ENCODE measurements around the gene AKT1S1. TPM values are rescaled to one million over a fixed set of nuclear protein-coding genes. Genes with fewer than 3 reads are reported as not detected.

The AKT1S1 gene
- total and polyA plus RNA-seq, 2 experiments from 2014 or later, result 15.6 to 74.5 TPM

DNA sequence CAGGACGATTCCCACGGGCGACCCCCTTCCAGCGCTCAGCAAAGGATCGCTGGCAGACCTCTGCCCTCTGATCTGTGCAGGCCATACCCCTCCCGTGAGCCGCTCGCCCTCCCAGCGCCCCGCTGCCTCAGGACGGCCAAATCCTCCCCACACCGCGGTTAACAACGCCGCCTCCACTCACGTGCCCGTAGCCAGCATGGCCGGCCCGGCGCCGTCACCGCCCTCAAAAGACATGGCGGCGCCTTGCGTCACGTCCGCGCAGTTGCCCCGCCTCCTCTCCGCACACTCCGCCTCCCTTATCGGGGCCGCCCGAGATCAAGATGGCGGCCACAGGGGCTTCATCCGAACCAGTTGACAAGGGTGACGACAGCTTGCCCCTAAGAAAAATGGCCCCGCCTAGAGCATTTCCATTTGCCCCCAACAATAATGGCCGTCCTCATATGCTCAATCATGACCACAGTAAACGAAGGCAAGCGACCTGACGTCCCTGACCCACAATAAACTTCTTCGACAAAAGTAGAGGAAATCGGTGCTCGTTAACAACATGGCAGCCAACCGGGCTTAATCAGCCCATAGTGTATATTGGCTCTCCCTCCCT lies 634 bp downstream of the AKT1S1 start:
- peak overlapping the region; percentile 57 for H2AFZ ChIP-seq
- under 1% methylated on average over 39 of the region's 46 CpGs for WGBS (ENCODE audit: low lambda C conversion rate, missing lambda C conversion rate)
- peak; percentile 99 for DNase-seq (ENCODE audit: low spot score)

DNA sequence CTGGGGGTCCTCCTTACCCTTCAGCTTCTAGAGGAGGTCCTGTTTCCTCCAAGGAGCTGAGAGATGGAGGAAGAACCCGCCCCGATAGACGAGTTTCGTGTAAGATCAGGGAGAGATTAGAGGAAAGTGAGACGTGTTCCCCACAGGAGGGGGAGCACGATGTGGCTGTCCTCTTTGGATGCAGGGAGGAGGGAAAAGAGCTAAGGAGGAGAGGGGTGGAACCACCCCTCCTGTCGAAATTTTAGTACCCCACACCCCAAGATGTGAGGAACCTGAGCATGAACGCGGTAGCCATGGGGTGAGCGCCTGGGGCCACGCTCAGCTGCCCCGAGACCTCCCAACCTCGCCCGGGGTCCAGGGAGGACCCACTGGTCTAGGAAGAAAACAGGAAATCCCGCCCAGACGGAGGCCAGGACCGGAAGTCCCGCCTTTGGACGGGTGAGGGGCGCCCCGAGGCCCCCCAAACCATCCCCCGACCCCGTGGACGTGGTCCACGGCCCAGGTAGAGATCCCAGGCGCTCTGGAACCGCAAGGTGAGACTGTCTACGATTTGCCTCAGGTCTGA lies 1.2 kb downstream of the AKT1S1 start:
- 2% methylated on average over 25 of the region's 28 CpGs for WGBS (ENCODE audit: low lambda C conversion rate, missing lambda C conversion rate)

More for the DNA sequence above, 634 bp downstream of the AKT1S1 start:
- H3K27ac ChIP-seq, result peak overlapping the region; percentile 96
- H3K36me3 ChIP-seq (replicated peaks; ENCODE audit: insufficient read depth, low read depth), result no peaks in the 10 kb centered on the region
- H4K20me1 ChIP-seq (ENCODE audit: insufficient read depth, poor library complexity, severe bottlenecking), result no peaks in the 10 kb centered on the region
- peaks cover 10% of the 10 kb centered on the region for H3K4me1 ChIP-seq (ENCODE audit: insufficient read depth)
- no peaks in the 10 kb centered on the region for H3K27me3 ChIP-seq
- peaks cover 41% of the 10 kb centered on the region for H3K79me2 ChIP-seq
- no peak for TF ChIP-seq CTCF (IDR thresholded peaks at IDR 0.05; ENCODE audit: poor library complexity)
- no peaks in the 10 kb centered on the region for H3K9me3 ChIP-seq (ENCODE audit: low read depth)
- H3K9me2 ChIP-seq (replicated peaks; ENCODE audit: insufficient read depth), result no peaks in the 10 kb centered on the region
- H3K4me3 ChIP-seq, result peak overlapping the region; percentile 69
- peak overlapping the region; percentile 90 for H3K4me2 ChIP-seq

GRCh38 chr19:49875177-49875576 lies 2.0 kb downstream of the AKT1S1 start:
- Histone ChIP-seq H3K4me3 (peak overlapping the region; percentile 69), H3K9me3 (ENCODE audit: low read depth) (no peaks in the 10 kb centered on the region), H3K4me1 (ENCODE audit: insufficient read depth) (peaks cover 13% of the 10 kb centered on the region), H3K9me2 (replicated peaks; ENCODE audit: insufficient read depth) (no peaks in the 10 kb centered on the region), H3K36me3 (replicated peaks; ENCODE audit: insufficient read depth, low read depth) (no peaks in the 10 kb centered on the region), H4K20me1 (ENCODE audit: insufficient read depth, poor library complexity, severe bottlenecking) (no peaks in the 10 kb centered on the region), H3K4me2 (peak overlapping the region; percentile 90), H3K27ac (peak overlapping the region; percentile 96), H2AFZ (no peak overlapping the region), H3K27me3 (no peaks in the 10 kb centered on the region), H3K79me2 (peaks cover 47% of the 10 kb centered on the region)
- TF ChIP-seq EZH2 (IDR thresholded peaks at IDR 0.05; ENCODE audit: borderline replicate concordance) (no peak), CTCF (IDR thresholded peaks at IDR 0.05; ENCODE audit: poor library complexity) (no peak), EZH2phosphoT487 (IDR thresholded peaks at IDR 0.05; ENCODE audit: low read depth, severe bottlenecking, unreplicated experiment) (no peak)
- no peak for DNase-seq (ENCODE audit: low spot score)
- 87% methylated on average over 4 of the region's 4 CpGs for WGBS (ENCODE audit: low lambda C conversion rate, missing lambda C conversion rate)

More for the DNA sequence above, 1.2 kb downstream of the AKT1S1 start:
- Histone ChIP-seq H3K9me2 (replicated peaks; ENCODE audit: insufficient read depth) (no peaks in the 10 kb centered on the region), H3K9me3 (ENCODE audit: low read depth) (no peaks in the 10 kb centered on the region), H4K20me1 (ENCODE audit: insufficient read depth, poor library complexity, severe bottlenecking) (no peaks in the 10 kb centered on the region), H2AFZ (peak overlapping the region; percentile 52), H3K79me2 (peaks cover 45% of the 10 kb centered on the region), H3K4me3 (peak overlapping the region; percentile 69), H3K27ac (peak overlapping the region; percentile 96), H3K27me3 (no peaks in the 10 kb centered on the region), H3K4me1 (ENCODE audit: insufficient read depth) (peaks cover 10% of the 10 kb centered on the region), H3K4me2 (peak overlapping the region; percentile 90), H3K36me3 (replicated peaks; ENCODE audit: insufficient read depth, low read depth) (no peaks in the 10 kb centered on the region)
- TF ChIP-seq CTCF (IDR thresholded peaks at IDR 0.05; ENCODE audit: poor library complexity) (no peak), EZH2 (IDR thresholded peaks at IDR 0.05; ENCODE audit: borderline replicate concordance) (no peak), EZH2phosphoT487 (IDR thresholded peaks at IDR 0.05; ENCODE audit: low read depth, severe bottlenecking, unreplicated experiment) (no peak)
- DNase-seq (ENCODE audit: low spot score), result peak; percentile 68
